Measurements from ENCODE around the gene HELZ. TPM values are rescaled to one million over a fixed set of nuclear protein-coding genes. Genes with fewer than 3 reads are reported as not detected.
"Not testable (repeated sequence)": the region's sequence is repeated elsewhere in the genome, so short reads cannot be mapped to it uniquely, and the experiment has no call there.

The HELZ gene
- 12.2 and 13.6 TPM in 2 replicates for polyA plus RNA-seq (2014; cell fraction: cytosol; rRNA removed)
- 5.8 and 9.7 TPM in 2 replicates for polyA plus RNA-seq (2014; cell fraction: nucleus; rRNA removed)

GRCh38 chr17:67245073-67245693 lies at the start of gene HELZ:
HELZ (minus strand) TSS chr17:67245196; CDS start chr17:67218804, 26,392 bp downstream.
- DNase-seq (ENCODE audit: low spot score): peak; percentile 85

GRCh38 chr17:67293251-67294203 lies 48.5 kb upstream of the HELZ start:
- DNase-seq (ENCODE audit: low spot score): peak; percentile 66

- DNase-seq (ENCODE audit: low spot score): peak; percentile 28
These were observed 45.8 kb upstream of the HELZ start for GRCh38 chr17:67290711-67291291.

DNA sequence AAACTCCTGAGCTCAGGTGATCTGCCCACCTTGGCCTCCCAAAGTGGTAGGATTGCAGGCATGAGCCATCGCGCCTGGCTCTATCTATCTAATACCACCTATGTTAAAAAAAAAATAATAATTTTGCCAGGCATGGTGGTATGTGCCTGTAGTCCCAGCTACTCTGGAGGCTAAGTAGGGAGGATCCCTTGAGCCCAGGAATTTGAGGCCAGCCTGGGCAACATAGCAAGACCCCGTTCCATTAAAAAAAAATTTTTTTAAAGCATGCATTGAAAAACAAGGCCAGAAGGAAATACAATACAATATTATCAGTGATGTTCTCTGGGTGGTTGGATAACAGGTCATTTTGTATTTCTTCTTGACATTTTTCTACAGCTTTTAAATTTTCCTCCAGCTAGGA lies 45.2 kb upstream of the HELZ start:
- DNase-seq (ENCODE audit: low spot score): no peak

GRCh38 chr17:67289181-67289876 lies 44.3 kb upstream of the HELZ start:
- DNase-seq (ENCODE audit: low spot score): peak; percentile 31

GRCh38 chr17:67286826-67287225 lies 41.8 kb upstream of the HELZ start:
- DNase-seq (ENCODE audit: low spot score): not testable (repeated sequence)

- no peak for DNase-seq (ENCODE audit: low spot score)
These were observed 40.4 kb upstream of the HELZ start for GRCh38 chr17:67285360-67285759.

GRCh38 chr17:67283731-67284516 lies 38.9 kb upstream of the HELZ start:
- no peak for DNase-seq (ENCODE audit: low spot score)

- DNase-seq (ENCODE audit: low spot score): no peak
These were observed 36.7 kb upstream of the HELZ start for GRCh38 chr17:67281743-67282142.

- DNase-seq (ENCODE audit: low spot score): peak; percentile 27
These were observed 36.1 kb upstream of the HELZ start for GRCh38 chr17:67281053-67281452.

DNA sequence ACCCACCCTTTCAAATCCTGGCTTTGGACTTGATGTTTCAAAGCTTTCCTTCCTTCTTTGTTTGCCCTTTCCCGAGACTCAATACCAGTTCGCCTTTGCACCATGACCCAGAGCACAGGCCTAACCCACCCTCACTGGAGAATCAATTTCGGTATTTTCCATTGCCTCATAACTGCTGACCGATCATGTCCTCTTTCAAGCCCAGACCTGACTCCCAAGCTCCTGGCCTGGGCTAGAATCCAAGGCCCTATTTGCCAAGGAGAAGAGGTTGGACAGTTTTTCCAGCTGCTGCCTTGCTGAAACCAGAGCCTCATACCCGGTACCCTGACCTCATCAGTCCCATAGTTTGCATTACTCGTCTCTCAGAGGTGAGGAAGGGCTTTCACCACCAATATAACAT lies 35.3 kb upstream of the HELZ start:
- no peak for DNase-seq (ENCODE audit: low spot score)

DNA sequence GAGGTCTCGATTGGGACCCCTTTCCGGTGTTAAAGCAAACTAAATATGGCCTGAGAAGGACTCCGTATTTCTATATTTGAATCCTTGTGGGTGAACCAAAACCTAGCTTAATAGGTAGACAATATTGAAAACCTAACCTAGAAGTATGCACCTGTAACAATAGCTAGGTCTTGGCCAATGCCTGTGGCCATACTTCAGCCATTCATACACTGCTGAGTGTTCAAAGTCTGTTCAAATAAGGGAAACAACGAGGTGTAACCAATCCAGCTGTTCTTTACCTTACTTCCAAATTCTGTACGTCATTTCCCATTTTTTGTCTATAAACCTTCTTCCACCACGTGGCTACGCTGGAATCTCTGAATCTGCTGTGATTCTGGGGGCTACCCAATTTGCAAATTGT lies 34.1 kb upstream of the HELZ start:
- no peak for DNase-seq (ENCODE audit: low spot score)

- no peak for DNase-seq (ENCODE audit: low spot score)
These were observed 33.4 kb upstream of the HELZ start for GRCh38 chr17:67278363-67278762.

- peak; percentile 63 for DNase-seq (ENCODE audit: low spot score)
These were observed 31.1 kb upstream of the HELZ start for GRCh38 chr17:67276075-67276474.

GRCh38 chr17:67274466-67274865 lies 29.5 kb upstream of the HELZ start:
- DNase-seq (ENCODE audit: low spot score): no peak

GRCh38 chr17:67273900-67274299 lies 28.9 kb upstream of the HELZ start:
- no peak for DNase-seq (ENCODE audit: low spot score)

- no peak for DNase-seq (ENCODE audit: low spot score)
These were observed 27.5 kb upstream of the HELZ start for GRCh38 chr17:67272312-67273047.

DNA sequence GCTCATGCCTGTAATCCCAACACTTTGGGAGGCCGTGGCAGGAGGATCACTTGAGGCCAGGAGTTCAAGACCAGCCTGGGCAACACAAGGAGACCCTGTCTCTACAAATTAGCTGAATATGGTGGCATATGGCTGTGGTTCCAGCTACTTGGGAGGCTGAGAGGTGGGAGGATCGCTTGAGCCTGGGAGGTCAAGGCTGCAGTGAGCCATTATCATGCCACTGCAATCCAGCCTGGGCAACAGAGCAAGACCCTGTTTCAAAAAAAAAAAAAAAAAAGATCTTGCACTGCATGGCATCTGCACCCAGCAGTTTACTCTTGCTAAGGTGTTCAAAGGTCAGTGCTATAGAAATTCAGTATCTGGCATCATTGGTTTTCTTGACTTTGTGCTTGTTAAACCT lies 26.2 kb upstream of the HELZ start:
- not testable (repeated sequence) for DNase-seq (ENCODE audit: low spot score)

DNA sequence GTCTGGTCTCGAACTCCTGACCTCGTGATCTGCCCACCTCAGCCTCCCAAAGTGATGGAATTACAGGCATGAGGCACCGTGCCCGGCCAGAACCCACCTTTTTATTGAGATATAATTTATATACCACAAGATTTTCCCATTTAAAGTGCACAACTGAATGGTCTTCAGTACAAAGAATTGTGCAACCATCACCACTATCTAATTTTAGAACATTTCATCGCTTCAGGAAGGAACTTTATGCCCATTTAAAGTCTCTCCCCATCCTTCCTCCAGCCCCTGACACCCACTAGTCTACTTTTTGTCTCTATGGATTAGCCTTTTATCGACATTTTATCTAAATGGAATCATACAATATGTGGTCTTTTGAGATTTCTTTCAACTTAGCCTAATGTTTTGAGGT lies 25.4 kb upstream of the HELZ start:
- DNase-seq (ENCODE audit: low spot score): no peak

GRCh38 chr17:67266496-67266895 lies 21.5 kb upstream of the HELZ start:
- no peak for DNase-seq (ENCODE audit: low spot score)

Data from SK-N-DZ (cell line).